Immature natural killer cell (primary cell): ENCODE data around the gene IRAK2. TPM values are rescaled to one million over a fixed set of nuclear protein-coding genes. Genes with fewer than 3 reads are reported as not detected.

Source experiments
- DNase-seq, 3 donors: peaks; one replicate each; pipeline ENCODE4 v3.0.0; 2022; ENCODE audit warnings: mixed read lengths in 1 of 3
- H3K27ac Mint-ChIP-seq, 6 donors: one replicate each; pipeline ENCODE4 v1.8.0; 2020; ENCODE audit warnings: mixed read lengths in 6 of 6, mild to moderate bottlenecking in 5 of 6, inconsistent platforms in 4 of 6, moderate library complexity in 3 of 6
- H3K27me3 Mint-ChIP-seq, 3 donors: one replicate each; pipeline ENCODE4 v1.8.0; 2020 to 2021; ENCODE audit warnings: low read depth in 3 of 3, mild to moderate bottlenecking in 3 of 3, mixed read lengths in 3 of 3, moderate library complexity in 3 of 3, inconsistent platforms in 1 of 3
- H3K36me3 Mint-ChIP-seq, 3 donors: one replicate each; pipeline ENCODE4 v1.8.0; 2020; ENCODE audit warnings: mixed read lengths in 3 of 3, inconsistent platforms in 2 of 3, mild to moderate bottlenecking in 2 of 3
- H3K4me1 Mint-ChIP-seq, 2 donors: one replicate each; pipeline ENCODE4 v1.8.0; 2020; ENCODE audit warnings: inconsistent platforms in 2 of 2, mild to moderate bottlenecking in 2 of 2, mixed read lengths in 2 of 2, moderate library complexity in 1 of 2
- H3K4me3 Mint-ChIP-seq, 5 donors: one replicate each; pipeline ENCODE4 v1.8.0; 2020; ENCODE audit warnings: mild to moderate bottlenecking in 5 of 5, mixed read lengths in 5 of 5, inconsistent platforms in 3 of 5, moderate library complexity in 3 of 5
- H3K9me3 Mint-ChIP-seq, 6 donors: one replicate each; pipeline ENCODE4 v1.8.0; 2020; ENCODE audit warnings: mild to moderate bottlenecking in 6 of 6, mixed read lengths in 6 of 6, inconsistent platforms in 4 of 6, moderate library complexity in 3 of 6
- polyA plus RNA-seq, 3 donors: library from polyadenylated mRNA; unstranded; fragments of 300-500 nt; fragmentation: Illumina TruSeq; gene quantifications; one replicate each; pipeline ENCODE4 v1.2.3, GENCODE V29; 2021

IRAK2 gene
- polyA plus RNA-seq, 3 donors from 2014 or later, result 14.5 to 37.5 (median 37.1) TPM

DNA sequence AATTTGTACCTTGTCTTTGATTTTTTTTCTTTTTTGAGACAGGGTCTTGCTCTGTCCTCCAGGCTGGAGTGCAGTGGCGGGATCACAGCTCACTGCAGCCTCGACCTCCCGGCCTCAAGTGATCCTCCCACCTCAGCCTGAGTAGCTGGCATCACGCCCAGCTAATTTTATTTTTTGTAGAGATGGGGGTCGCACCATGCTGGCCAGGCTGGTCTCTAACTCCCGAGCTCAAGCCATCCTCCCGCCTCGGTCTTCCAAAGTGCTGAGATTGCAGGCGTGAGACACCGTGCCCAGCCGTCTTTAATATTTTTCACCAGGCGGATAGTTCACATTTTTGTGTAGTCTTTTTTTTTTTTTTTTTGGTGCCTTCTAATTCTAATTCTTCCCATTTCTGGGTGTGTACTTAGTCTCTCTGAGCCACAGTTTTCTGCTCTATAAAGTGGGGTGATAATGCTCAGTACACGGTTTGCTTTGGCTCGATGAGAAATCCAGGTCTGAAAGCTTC, 83.0 kb downstream of the IRAK2 start:
- Mint-ChIP-seq H3K4me3 (peak overlapping the region; percentile 88 to 97 (median 94)), H3K9me3 (peaks cover 4 to 14% (median 11%) of the 10 kb centered on the region in 6 donors), H3K4me1 (peaks cover 59 to 70% of the 10 kb centered on the region in 2 donors), H3K27me3 (peaks cover 3 to 8% (median 6%) of the 10 kb centered on the region in 3 donors), H3K27ac (peak overlapping the region; percentile 94 to 98 (median 96)), H3K36me3 (peaks cover 26 to 43% (median 29%) of the 10 kb centered on the region in 3 donors)
- DNase-seq, result no peak

DNA sequence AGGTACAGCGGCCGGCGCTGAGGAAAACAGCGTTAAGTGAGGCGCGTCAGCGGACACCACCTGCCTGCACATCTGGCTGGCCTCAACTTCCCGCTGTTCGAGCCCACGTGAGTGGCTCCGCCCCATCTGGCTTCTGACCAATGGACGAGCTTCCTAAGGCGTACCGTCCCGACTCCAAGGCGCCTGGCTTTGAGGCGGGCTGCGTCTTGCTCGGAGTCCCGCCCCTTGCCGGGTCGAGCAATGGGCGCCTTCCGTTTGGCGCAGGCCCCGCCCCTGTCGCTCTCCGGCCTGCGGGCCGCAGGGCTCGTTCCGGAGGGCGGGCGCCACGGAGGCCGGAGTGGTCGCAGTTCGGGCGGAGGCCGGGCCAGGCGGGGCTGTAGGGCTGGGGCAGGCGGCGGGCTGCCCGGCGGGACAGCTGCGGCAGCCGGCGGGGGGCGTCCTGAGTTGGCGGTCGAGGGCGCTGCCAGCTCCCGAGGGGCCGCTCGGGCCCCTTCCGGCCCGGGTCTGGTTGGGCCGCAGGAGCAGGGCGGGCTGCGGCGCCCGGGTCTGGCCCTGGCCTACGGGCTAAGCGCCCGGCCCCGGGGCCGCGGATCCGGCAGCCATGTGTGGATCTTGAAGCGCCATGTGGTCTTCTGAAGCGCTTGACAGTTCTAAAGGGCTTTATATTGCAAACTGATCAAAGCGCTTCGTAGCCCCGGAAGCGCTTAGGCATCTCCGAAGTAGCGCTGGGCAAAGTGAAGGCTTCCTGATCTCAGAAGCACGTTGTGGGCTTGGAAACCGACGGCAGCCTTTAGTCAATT, 83.7 kb downstream of the IRAK2 start, which contains the start of gene TATDN2:
Gene TATDN2, plus strand, starts transcription at position 276 of the 800 bp plus-strand sequence. CDS start 742 bp downstream, outside the sequence.
- peaks cover 2 to 8% (median 6%) of the 10 kb centered on the region in 3 donors for H3K27me3 Mint-ChIP-seq
- peak within 1 kb of the TSS; percentile 96 to 99 (median 97) for H3K4me3 Mint-ChIP-seq
- DNase-seq, result peak; percentile 89 to 91 (median 90)
- H3K27ac Mint-ChIP-seq, result peak within 1 kb of the TSS; percentile 94 to 98 (median 96)
- peaks cover 29 to 45% (median 29%) of the 10 kb centered on the region in 3 donors for H3K36me3 Mint-ChIP-seq
- H3K9me3 Mint-ChIP-seq, result peaks cover 4 to 14% (median 11%) of the 10 kb centered on the region in 6 donors
- H3K4me1 Mint-ChIP-seq, result peaks cover 59 to 70% of the 10 kb centered on the region in 2 donors

DNA sequence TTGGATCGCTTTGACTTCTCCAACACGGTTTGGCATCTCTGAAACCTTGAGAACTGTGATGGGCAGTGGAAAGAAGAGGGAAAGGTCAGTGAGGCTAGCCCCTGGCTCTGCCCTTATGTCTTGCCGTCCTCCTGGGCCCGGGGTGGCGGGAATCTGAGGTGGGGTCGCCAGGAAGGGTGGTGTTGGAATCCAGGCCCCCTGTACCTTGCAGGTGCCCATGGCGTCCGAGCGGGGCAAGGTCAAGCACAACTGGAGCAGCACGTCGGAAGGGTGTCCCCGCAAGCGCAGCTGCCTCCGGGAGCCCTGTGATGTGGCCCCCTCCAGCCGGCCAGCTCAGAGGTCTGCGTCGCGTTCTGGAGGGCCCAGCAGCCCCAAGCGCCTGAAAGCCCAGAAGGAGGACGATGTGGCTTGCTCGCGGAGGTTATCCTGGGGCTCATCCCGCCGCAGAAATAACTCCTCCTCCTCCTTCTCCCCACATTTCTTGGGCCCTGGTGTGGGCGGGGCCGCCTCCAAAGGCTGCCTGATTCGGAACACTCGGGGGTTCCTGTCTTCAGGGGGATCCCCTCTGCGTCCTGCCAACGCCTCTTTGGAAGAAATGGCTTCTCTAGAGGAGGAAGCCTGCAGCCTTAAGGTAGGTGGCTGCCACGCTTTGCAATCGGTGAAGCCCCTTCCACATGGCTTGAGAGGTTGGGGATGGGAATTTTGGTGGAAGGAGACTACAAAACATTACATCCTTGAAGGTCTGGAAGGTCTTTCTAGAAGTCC, 84.4 kb downstream of the IRAK2 start:
- peaks cover 4 to 14% (median 11%) of the 10 kb centered on the region in 6 donors for H3K9me3 Mint-ChIP-seq
- H3K4me3 Mint-ChIP-seq, result peak overlapping the region; percentile 94 to 99 (median 97)
- DNase-seq, result peak in 2 of 3 donors; percentile 21 to 28
- H3K4me1 Mint-ChIP-seq, result peaks cover 60 to 70% of the 10 kb centered on the region in 2 donors
- peaks cover 25 to 45% (median 26%) of the 10 kb centered on the region in 3 donors for H3K36me3 Mint-ChIP-seq
- peak overlapping the region; percentile 87 to 95 (median 94) for H3K27ac Mint-ChIP-seq
- peaks cover 2 to 8% (median 6%) of the 10 kb centered on the region in 3 donors for H3K27me3 Mint-ChIP-seq

DNA sequence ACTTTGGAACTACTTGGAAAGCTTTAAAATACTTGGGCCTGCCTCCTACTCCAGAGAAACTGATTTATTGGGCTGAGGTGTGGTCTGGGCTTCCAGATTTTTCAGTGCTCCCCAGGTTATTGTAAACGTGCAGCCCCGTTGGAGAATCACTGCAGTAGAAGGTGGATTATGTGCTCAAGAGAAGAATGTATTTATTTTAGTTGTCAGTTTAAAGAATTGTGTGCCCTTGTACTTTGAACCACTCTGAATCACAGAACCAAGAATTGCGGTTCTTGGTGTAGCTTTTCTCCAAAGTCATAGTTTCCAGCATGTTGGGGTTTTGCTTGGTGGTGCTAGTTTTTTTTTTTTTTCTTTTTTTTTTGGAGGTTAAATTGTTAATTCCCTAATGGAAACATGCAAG, 85.1 kb downstream of the IRAK2 start:
- Mint-ChIP-seq H3K27me3 (peaks cover 2 to 8% (median 6%) of the 10 kb centered on the region in 3 donors), H3K36me3 (peaks cover 19 to 43% (median 20%) of the 10 kb centered on the region in 3 donors), H3K27ac (peak overlapping the region; percentile 87 to 95 (median 94)), H3K4me3 (peak overlapping the region; percentile 94 to 99 (median 97)), H3K4me1 (peaks cover 66 to 73% of the 10 kb centered on the region in 2 donors), H3K9me3 (peaks cover 4 to 9% (median 8%) of the 10 kb centered on the region in 6 donors)
- DNase-seq, result no peak

DNA sequence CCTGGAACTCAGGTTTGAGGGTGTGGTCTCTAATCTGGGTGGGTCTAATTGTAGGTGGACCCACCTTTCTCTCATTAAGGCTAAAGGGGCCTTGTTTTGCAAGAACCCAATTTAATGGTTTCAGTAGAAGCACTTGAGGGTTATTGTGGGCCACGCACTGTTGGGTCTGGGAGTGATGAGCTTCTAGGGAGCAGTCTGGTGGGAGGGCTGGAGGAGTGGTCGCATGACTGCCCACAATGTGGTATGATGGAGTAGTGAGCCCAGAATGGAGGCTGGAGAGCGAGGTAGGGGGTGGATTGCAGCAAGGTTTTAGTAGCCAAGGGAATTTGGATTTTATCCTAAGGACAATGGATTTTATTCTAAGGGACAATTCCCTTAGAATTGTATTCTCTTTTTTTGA, 86.3 kb downstream of the IRAK2 start:
- Mint-ChIP-seq H3K4me1 (peaks cover 76 to 84% of the 10 kb centered on the region in 2 donors), H3K27me3 (peaks cover 2 to 6% (median 5%) of the 10 kb centered on the region in 3 donors), H3K27ac (peak overlapping the region; percentile 69 to 95 (median 93)), H3K9me3 (peaks cover 0 to 4% (median 2%) of the 10 kb centered on the region in 6 donors), H3K4me3 (peak overlapping the region; percentile 94 to 99 (median 97)), H3K36me3 (peaks cover 14 to 31% (median 15%) of the 10 kb centered on the region in 3 donors)
- DNase-seq, result no peak

DNA sequence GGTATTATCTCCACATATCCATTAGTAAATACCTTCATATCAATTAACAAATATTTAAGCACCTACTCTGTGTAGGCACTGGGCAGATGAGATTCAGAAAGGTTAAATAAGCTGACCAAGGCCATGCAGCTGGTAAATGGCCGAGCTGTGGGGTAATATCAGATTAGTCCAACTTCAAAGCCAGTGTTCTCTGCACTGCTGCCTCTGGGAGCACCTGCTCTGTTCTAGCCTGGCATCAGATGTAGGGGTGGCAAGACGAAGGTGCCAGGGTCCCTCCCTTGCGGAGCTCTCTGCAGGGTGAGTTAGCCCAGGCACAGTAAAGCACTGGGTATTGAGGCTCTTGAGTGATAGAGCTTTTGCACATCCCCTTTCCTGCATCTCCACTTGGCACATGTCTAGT, 89.0 kb downstream of the IRAK2 start:
- Mint-ChIP-seq H3K27ac (peak overlapping the region in 5 of 6 donors; percentile 6 to 73 (median 45)), H3K36me3 (peaks cover 9 to 29% (median 15%) of the 10 kb centered on the region in 3 donors), H3K4me1 (peaks cover 78 to 90% of the 10 kb centered on the region in 2 donors), H3K27me3 (peaks cover 1 to 6% (median 2%) of the 10 kb centered on the region in 3 donors), H3K4me3 (peak overlapping the region in 1 of 5 donors; percentile 0), H3K9me3 (no peaks in the 10 kb centered on the region)
- no peak for DNase-seq

DNA sequence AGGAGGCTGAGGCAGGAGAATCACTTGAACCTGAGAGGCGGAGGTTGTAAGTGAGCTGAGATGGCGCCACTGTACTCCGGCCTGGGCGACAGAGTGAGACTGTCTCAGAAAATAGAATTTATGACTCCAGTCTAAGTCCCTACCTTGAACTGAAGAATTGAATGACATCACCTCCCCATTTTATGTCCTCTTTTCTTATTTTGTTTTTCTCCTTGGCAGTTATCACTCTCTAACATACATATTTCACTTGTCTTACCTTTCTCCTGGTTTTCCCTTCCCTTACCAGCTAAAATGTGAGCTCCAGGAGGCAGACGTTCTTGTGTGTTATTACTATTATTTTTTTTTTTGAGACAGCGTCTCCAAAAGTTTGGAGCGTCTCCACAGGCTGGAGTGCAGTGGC, 91.1 kb downstream of the IRAK2 start:
- DNase-seq, result no peak
- H3K9me3 Mint-ChIP-seq, result no peaks in the 10 kb centered on the region
- no peak overlapping the region for H3K4me3 Mint-ChIP-seq
- H3K36me3 Mint-ChIP-seq, result peaks cover 10 to 38% (median 22%) of the 10 kb centered on the region in 3 donors
- H3K27me3 Mint-ChIP-seq, result peaks cover 0 to 5% (median 2%) of the 10 kb centered on the region in 3 donors
- H3K4me1 Mint-ChIP-seq, result peaks cover 76 to 90% of the 10 kb centered on the region in 2 donors
- peak overlapping the region in 5 of 6 donors; percentile 24 to 69 (median 53) for H3K27ac Mint-ChIP-seq

DNA sequence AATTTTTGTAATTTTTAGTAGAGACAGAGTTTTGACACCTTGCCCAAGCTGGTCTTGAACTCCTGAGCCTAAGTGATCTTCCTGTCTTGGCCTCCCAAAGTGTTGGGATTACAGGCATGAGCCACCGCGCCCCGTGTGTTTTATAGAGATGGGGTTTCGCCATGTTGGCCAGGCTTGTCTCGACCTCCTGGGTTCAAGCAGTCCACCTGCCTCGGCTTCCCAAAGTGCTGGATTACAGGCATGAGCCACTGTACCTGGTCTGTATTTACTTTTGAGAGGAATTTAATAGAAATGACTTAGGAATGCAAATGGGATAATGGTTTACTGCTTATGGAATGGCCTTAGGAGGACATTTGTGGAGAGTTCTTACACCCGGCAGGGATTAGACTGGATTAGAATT, 94.3 kb downstream of the IRAK2 start:
- Mint-ChIP-seq H3K36me3 (peaks cover 21 to 49% (median 38%) of the 10 kb centered on the region in 3 donors), H3K9me3 (no peaks in the 10 kb centered on the region), H3K4me3 (no peak overlapping the region), H3K4me1 (peaks cover 74 to 92% of the 10 kb centered on the region in 2 donors), H3K27me3 (peaks cover 0 to 5% (median 2%) of the 10 kb centered on the region in 3 donors), H3K27ac (peak overlapping the region; percentile 51 to 77 (median 74))
- no peak for DNase-seq

DNA sequence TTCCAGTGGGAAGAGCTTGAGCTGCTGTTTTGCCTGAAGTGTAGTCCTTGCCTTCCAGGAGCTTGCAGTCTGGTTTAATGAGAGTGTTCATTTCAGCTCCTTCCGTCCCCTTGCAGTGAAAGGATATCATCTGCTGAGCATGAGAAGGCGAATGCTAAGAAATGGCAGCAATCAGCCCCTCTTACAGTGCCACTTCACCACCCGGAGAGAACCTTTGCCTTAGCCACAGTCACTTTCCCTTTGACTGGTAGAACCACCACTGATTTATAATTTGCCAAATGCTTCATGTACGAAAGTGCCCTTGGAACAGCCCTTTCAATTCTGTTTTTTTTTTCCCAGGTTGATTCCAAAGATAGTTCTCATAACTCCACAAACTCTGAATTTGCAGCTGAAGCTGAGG, 95.1 kb downstream of the IRAK2 start:
- peak overlapping the region; percentile 33 to 75 (median 69) for H3K27ac Mint-ChIP-seq
- no peak for DNase-seq
- no peak overlapping the region for H3K4me3 Mint-ChIP-seq
- no peaks in the 10 kb centered on the region for H3K9me3 Mint-ChIP-seq
- H3K36me3 Mint-ChIP-seq, result peaks cover 21 to 45% (median 39%) of the 10 kb centered on the region in 3 donors
- peaks cover 0 to 5% (median 5%) of the 10 kb centered on the region in 3 donors for H3K27me3 Mint-ChIP-seq
- peaks cover 73 to 92% of the 10 kb centered on the region in 2 donors for H3K4me1 Mint-ChIP-seq

DNA sequence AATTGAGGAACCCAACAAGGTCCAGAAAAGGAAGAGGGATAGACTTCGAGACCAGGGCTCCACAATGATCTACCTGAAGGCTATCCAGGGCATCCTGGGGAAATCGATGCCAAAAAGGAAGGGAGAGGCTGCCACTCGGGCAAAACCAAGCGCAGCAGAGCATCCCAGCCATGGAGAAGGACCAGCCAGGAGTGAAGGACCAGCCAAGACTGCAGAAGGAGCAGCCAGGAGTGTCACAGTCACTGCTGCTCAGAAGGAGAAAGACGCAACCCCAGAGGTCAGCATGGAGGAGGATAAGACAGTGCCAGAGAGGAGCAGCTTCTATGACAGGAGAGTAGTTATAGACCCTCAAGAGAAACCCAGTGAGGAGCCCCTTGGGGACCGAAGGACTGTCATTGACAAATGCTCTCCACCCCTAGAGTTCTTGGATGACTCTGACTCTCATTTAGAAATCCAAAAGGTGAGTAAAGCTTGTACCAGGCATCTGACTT, 95.5 kb downstream of the IRAK2 start:
- H3K36me3 Mint-ChIP-seq, result peaks cover 21 to 45% (median 39%) of the 10 kb centered on the region in 3 donors
- no peak for DNase-seq
- H3K4me1 Mint-ChIP-seq, result peaks cover 71 to 89% of the 10 kb centered on the region in 2 donors
- no peaks in the 10 kb centered on the region for H3K9me3 Mint-ChIP-seq
- peaks cover 0 to 8% (median 6%) of the 10 kb centered on the region in 3 donors for H3K27me3 Mint-ChIP-seq
- H3K4me3 Mint-ChIP-seq, result no peak overlapping the region
- peak overlapping the region; percentile 33 to 75 (median 71) for H3K27ac Mint-ChIP-seq

DNA sequence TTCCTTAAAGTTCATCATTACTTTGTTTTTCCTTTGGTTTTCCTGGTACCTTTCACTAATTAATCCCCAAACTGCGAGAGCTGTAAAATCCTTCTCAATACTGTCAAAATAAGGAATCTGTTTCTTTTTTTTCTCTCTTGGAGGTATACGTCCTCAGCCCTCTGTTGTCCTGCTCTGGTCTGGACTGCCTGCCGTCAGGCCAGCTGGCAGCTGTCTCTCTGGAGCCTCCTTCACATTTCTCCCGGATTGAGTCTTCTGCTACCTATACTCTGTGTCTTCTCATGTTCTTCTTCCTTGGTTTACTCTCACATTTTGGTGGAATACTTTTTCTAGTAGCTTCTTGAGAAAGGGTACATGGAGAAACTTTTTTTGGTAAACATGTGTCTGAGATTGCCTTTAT, 97.3 kb downstream of the IRAK2 start:
- Mint-ChIP-seq H3K4me3 (peak overlapping the region in 1 of 5 donors; percentile 19), H3K27me3 (peaks cover 0 to 6% (median 5%) of the 10 kb centered on the region in 3 donors), H3K4me1 (peaks cover 70 to 88% of the 10 kb centered on the region in 2 donors), H3K9me3 (no peaks in the 10 kb centered on the region), H3K36me3 (peaks cover 17 to 49% (median 35%) of the 10 kb centered on the region in 3 donors), H3K27ac (peak overlapping the region; percentile 28 to 81 (median 67))
- DNase-seq, result no peak

DNA sequence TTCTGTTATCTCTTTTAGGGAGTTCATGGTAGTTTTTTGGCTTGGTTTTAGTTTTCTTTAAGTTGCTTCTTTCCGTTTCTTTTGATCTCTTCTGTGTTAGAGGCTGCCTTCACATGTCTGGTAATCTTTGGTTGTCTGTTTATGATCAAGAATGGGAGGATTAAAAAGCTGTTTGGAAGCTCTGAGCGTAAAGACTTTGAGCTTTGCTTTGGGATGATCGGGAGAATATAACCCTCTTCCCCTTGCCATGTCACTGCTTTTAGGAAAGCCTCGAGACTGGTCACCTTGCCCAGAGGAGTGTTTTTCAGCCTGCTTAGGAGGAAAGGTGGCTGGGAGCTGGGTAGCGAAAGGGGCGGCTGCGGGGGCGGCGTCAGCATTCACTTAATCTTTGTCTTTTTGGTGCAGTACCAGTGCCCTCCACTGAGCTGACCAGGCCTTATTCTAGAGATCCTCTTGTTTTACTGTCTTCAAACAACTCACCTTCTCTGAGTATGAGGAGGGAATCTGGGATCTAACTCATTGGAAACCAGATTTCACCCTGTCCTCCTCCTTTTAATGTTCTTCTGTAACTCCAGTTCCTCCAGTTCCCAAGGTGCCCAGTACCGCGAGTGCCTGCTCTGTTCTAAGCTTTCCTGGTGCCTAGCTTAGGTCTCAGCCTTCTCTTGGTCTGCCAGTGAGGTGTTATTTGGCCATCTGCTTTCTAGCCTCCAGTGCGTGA, 99.1 kb downstream of the IRAK2 start:
- peak overlapping the region; percentile 3 to 68 (median 34) for H3K4me3 Mint-ChIP-seq
- H3K27ac Mint-ChIP-seq, result peak overlapping the region; percentile 73 to 89 (median 82)
- H3K27me3 Mint-ChIP-seq, result peaks cover 0 to 6% (median 5%) of the 10 kb centered on the region in 3 donors
- H3K9me3 Mint-ChIP-seq, result no peaks in the 10 kb centered on the region
- peaks cover 17 to 58% (median 41%) of the 10 kb centered on the region in 3 donors for H3K36me3 Mint-ChIP-seq
- DNase-seq, result peak; percentile 19 to 45 (median 27)
- peaks cover 74 to 93% of the 10 kb centered on the region in 2 donors for H3K4me1 Mint-ChIP-seq
